GM21529 (cell line): Measurements from ENCODE around the gene EPHA3.

Experiments
- ATAC-seq: cut with Tn5 transposase; IDR thresholded peaks from one replicate; pipeline ENCODE4 v1.9.1; 2021; ENCODE audit not compliant: unreplicated experiment

The EPHA3 gene

GRCh38 chr3:89278302-89279025 is 171.0 kb downstream of the EPHA3 start:
- no peak for ATAC-seq

- no peak for ATAC-seq
These were observed 172.9 kb downstream of the EPHA3 start for GRCh38 chr3:89280301-89280700.

GRCh38 chr3:89280822-89281365 is 173.5 kb downstream of the EPHA3 start:
- no peak for ATAC-seq

DNA sequence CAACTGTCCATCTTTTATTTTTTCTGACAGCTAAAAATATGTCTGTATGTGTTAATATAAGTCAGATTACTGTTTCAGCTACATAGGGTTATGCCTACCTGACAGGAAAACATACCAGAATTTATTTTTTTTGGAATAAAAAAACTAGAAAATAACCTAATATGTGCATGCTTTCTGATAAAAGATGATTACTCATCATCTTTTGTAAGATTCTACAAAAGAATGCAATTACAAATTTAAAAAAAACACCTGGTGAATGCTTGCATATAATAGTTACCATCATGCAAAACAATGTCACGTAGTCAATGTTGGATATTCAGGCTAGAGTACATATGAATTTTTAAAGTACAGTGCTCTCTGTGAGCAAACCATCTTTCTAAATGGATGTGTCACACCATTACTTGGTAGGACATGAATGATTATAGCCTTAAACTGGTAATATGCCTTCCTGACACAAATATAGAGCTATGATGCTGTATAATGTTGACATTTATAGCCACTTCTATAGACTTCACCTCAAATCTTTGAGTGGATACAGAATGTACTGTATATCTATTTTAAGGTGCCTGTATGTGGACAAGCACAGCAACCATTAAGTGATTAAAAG is 180.6 kb downstream of the EPHA3 start:
- no peak for ATAC-seq

- ATAC-seq, result no peak
These were observed 182.3 kb downstream of the EPHA3 start for GRCh38 chr3:89289574-89290190.

DNA sequence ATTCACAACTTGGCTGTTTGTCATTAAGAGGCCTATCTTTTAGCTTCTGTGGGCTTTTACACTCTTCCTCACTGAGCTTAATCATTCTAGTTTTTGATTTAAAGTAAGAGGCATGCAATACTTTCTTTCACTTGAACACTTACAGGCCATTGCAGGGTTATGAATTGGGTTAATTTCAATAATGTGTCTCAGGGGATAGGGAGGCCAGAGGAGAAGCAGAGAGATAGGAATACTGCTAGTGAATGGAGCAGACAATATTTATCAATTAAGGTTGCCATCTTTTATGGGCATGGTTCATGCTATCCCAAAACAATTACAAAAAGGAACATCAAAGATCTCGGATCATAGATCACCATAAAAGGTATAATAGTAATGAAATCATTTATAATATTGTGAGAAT is 189.8 kb downstream of the EPHA3 start:
- no peak for ATAC-seq

DNA sequence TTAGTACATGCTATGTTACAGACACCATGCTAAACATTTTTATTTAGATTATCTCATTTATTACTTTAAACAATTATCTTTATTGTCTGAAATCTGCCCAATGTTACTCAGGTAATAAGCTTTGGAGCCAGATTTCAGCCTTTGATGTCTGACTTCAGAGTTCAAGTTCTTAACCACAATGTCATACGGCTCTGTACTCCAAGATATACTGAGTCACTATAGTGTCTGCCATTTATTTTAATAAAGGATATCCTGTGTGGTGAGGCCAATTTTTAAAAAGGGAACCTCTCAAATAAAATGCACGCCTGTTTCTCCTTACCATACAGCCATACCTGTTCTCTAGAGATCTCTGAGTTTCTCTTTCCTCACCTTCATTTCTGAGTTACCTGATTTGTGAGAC is 193.1 kb downstream of the EPHA3 start:
- no peak for ATAC-seq

- ATAC-seq, result no peak
These were observed 193.6 kb downstream of the EPHA3 start for GRCh38 chr3:89300981-89301380.

DNA sequence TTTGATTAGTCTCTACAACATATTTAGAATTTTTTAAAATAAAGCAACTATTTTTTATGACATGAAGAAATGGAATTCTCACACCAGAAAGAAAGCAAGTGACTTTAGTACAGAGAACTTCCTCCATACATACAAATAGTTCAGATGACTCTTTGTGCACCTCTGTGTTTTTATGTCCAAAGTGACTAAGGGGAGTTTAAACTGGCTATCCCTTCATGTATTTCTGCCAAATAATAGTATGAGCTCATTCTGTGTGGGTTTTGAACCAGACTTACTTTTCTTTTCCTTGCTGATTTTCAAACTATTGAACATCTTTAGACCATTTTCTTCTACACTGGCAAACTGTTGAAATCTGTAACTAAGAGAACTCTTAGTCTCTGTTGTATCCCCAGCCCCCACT is 196.3 kb downstream of the EPHA3 start:
- ATAC-seq, result no peak

- ATAC-seq, result no peak
These were observed 199.1 kb downstream of the EPHA3 start for GRCh38 chr3:89306540-89306939.

DNA sequence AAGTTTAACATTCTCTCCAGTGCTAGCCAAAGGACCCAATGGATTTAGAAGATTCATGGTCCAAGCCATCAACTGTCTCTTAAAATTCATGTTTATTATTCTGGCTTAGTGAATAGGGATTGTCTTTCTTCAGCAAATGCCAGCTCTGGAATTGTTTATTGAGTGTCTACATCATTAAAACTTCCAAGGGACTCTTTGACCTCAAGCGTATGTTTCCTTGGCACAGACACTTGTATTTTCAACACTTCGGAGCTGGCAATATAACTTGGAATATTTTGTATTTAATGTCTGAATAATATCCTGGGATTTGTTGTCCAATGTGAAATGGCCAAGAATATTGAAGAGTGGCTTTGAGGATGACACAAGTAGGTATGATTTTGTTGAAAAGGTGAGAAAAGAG is 204.2 kb downstream of the EPHA3 start:
- no peak for ATAC-seq

DNA sequence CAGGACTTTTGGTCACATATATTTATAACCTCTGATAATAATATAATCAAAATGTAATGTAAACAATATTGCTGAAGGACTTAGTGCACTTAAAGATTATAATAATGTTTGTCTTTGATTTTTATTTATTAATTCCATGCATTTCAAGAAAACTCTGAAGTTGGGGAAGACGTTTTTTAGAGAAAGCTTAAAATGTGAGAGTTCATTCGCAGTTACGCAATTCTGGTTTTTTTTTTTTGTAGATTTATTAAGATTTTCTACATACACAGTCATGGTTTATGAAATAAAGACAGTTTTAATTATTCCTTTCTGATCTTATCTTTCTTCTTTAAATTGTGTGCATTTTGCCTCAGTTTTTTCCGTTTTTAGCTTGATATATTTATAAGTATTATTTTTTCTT is 204.7 kb downstream of the EPHA3 start:
- ATAC-seq, result no peak

GRCh38 chr3:89314454-89315098 is 207.2 kb downstream of the EPHA3 start:
- ATAC-seq, result no peak

DNA sequence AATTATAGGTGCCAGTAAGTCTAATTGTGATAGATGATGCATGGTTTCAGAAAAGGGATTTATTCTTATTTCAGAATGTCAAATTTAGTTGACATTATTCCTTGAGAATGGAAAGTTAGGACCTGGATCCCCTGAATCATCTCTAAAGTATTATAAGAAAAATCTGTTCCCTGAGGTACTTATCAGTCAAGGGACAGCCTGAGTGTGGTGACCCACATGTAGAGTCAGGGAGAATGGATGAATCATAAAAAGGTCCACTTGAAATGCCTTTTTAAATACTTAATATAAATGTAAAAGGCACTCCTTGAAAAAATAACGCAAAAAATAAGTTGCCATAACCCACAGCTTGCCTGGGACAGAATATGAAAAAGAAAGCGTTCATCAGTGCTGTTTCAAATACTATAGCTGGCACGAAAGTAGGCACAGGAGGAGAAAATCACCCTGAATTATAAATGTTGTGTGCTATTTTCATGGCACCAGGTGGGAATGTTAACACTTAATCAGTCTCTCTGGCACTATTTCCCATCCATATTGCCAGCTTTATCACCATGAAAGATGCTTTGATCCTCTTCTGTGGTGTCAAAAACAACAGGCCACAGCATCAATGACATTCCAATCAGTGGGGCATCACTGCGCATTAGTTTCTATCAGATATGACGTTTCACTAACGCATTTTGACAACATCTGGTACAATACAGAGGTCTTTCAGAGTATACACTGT is 208.5 kb downstream of the EPHA3 start:
- ATAC-seq, result no peak

DNA sequence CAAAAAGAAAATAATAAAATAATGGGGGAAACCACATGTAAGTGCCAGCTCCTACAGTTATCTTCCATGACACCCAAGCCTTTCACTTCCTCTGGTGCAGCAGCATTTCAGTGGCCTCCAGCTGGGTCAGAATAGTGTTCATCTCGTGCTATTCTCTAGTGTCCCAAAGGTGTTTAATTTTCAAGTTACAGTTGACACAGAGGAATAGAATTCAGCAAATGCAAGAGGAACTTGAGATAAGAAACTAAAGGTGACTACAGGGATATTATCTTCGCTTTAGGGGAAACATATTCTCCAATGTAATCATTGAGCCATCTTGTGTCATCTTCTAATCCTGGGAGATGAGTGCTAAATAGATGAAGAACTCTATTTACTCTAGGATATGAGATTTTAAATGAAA is 212.8 kb downstream of the EPHA3 start:
- ATAC-seq, result no peak

GRCh38 chr3:89326997-89327396 is 219.6 kb downstream of the EPHA3 start:
- ATAC-seq, result no peak

- ATAC-seq, result no peak
These were observed 225.0 kb downstream of the EPHA3 start for GRCh38 chr3:89332386-89332785.

DNA sequence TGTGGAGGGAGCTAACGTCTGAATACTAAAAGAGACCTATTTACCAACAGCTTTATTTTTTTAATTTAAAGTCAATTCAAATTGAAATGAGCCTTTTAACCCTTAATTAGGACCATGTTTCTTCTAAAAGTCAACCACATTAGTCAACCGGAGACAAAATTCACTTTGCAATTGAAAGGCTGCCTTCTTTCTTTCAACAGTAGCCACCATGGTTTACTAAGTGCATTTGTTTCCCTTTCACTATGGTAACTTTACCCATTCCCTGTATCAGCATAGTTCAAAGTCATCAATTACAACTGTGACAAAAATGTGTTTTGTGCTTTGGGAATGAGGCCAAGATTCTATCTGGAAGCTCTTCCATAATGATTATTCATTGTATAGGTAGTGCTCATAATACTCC is 225.4 kb downstream of the EPHA3 start:
- ATAC-seq, result no peak

GRCh38 chr3:89335693-89336092 is 228.3 kb downstream of the EPHA3 start:
- no peak for ATAC-seq

- no peak for ATAC-seq
These were observed 233.0 kb downstream of the EPHA3 start for GRCh38 chr3:89340408-89340807.

DNA sequence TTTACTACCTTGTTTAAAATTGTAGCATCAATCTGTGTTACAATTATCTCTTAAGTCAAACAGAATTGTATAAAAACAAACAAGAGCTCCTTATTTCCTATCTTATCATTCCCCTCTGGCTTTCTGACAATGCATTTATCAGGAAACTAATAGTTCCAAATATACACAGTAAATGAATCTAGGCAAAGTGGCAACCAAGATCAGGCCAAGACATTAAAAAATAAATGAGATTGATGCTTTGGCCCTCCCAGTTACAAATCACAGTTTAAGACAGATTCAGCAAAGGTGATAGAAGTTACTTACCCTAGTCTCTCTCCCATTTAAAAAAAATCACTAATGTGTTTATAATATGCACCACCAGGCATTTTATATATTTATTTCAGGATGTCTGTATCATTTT is 236.7 kb downstream of the EPHA3 start:
- ATAC-seq, result no peak
